ENCODE results near the gene APOL4. TPM values are rescaled to one million over a fixed set of nuclear protein-coding genes. Genes with fewer than 3 reads are reported as not detected.
"Not testable (repeated sequence)": the region's sequence is repeated elsewhere in the genome, so short reads cannot be mapped to it uniquely, and the experiment has no call there.

Gene APOL4
- total and polyA plus RNA-seq, 3 donors from 2014 or later, result 0.55 to 4.3 (median 4.3) TPM

GRCh38 chr22:36165141-36165540, 36.5 kb downstream of the APOL4 start:
- Histone ChIP-seq H3K27me3 (no peaks in the 10 kb centered on the region), H3K4me3 (no peak overlapping the region), H3K36me3 (ENCODE audit: low read depth, missing control alignments) (no peaks in the 10 kb centered on the region), H3K9me3 (no peaks in the 10 kb centered on the region), H3K27ac (no peak overlapping the region), H3K4me1 (peaks cover 4% of the 10 kb centered on the region)
- 88 to 97% methylated on average over 2 of the region's 2 CpGs for WGBS, 2 donors
- DNase-seq, result no peak
- no peak for TF ChIP-seq POLR2A (IDR thresholded peaks at IDR 0.05)
- no peak for TF ChIP-seq CTCF (IDR thresholded peaks at IDR 0.05)
- intact Hi-C loops (cut with DNase I; ENCODE audit: low total_unique reads), result no loop called here

- no peaks in the 10 kb centered on the region for H3K27me3 ChIP-seq
- no peak overlapping the region for H3K27ac ChIP-seq
- WGBS, 2 donors, result 76 to 90% methylated on average over 1 of the region's 1 CpG
- H3K4me3 ChIP-seq, result no peak overlapping the region
- H3K36me3 ChIP-seq (ENCODE audit: low read depth, missing control alignments), result no peaks in the 10 kb centered on the region
- no peak for DNase-seq
- intact Hi-C loops (cut with DNase I; ENCODE audit: low total_unique reads), result no loop called here
- peaks cover 5% of the 10 kb centered on the region for H3K4me1 ChIP-seq
- H3K9me3 ChIP-seq, result no peaks in the 10 kb centered on the region
- TF ChIP-seq CTCF (IDR thresholded peaks at IDR 0.05) (no peak), POLR2A (IDR thresholded peaks at IDR 0.05) (no peak)
These were observed 37.0 kb downstream of the APOL4 start for GRCh38 chr22:36164621-36165020.

GRCh38 chr22:36163497-36163896, 38.1 kb downstream of the APOL4 start:
- Histone ChIP-seq H3K9me3 (no peaks in the 10 kb centered on the region), H3K4me1 (peaks cover 7% of the 10 kb centered on the region), H3K27me3 (no peaks in the 10 kb centered on the region), H3K27ac (no peak overlapping the region), H3K4me3 (no peak overlapping the region), H3K36me3 (ENCODE audit: low read depth, missing control alignments) (no peaks in the 10 kb centered on the region)
- DNase-seq, result no peak
- 88 to 96% methylated on average over 2 of the region's 2 CpGs for WGBS, 2 donors
- no peak for TF ChIP-seq CTCF (IDR thresholded peaks at IDR 0.05)
- TF ChIP-seq POLR2A (IDR thresholded peaks at IDR 0.05), result no peak
- intact Hi-C loops (cut with DNase I; ENCODE audit: low total_unique reads), result no loop called here

GRCh38 chr22:36162127-36163034, 39.2 kb downstream of the APOL4 start:
- no peak overlapping the region for H3K27ac ChIP-seq
- 85 to 88% methylated on average over 6 of the region's 6 CpGs for WGBS, 2 donors
- H3K4me3 ChIP-seq, result no peak overlapping the region
- intact Hi-C loops (cut with DNase I; ENCODE audit: low total_unique reads), result no loop called here
- no peak for DNase-seq
- no peaks in the 10 kb centered on the region for H3K36me3 ChIP-seq (ENCODE audit: low read depth, missing control alignments)
- TF ChIP-seq CTCF (IDR thresholded peaks at IDR 0.05) (no peak), POLR2A (IDR thresholded peaks at IDR 0.05) (no peak)
- no peaks in the 10 kb centered on the region for H3K27me3 ChIP-seq
- H3K4me1 ChIP-seq, result peaks cover 13% of the 10 kb centered on the region
- H3K9me3 ChIP-seq, result no peaks in the 10 kb centered on the region

- H3K9me3 ChIP-seq; H3K27ac ChIP-seq; H3K4me3 ChIP-seq; H3K27me3 ChIP-seq; DNase-seq; H3K36me3 ChIP-seq (ENCODE audit: low read depth, missing control alignments); intact Hi-C loops (cut with DNase I; ENCODE audit: low total_unique reads): not testable (repeated sequence)
- H3K4me1 ChIP-seq, result peaks cover 14% of the 10 kb centered on the region
- WGBS, 2 donors, result 53 to 77% methylated on average over 5 of the region's 5 CpGs
These were observed 39.8 kb downstream of the APOL4 start for GRCh38 chr22:36161793-36162126.

Data from testis (tissue), 3 donors.